Thyroid gland (tissue), 4 donors: ENCODE measurements around the gene PPP1R12B. TPM values are rescaled to one million over a fixed set of nuclear protein-coding genes. Genes with fewer than 3 reads are reported as not detected.
"Not testable (repeated sequence)": the region's sequence is repeated elsewhere in the genome, so short reads cannot be mapped to it uniquely, and the experiment has no call there.

Experiments used
- DNase-seq, 2 donors: peaks; one replicate each; pipeline ENCODE4 v3.0.0-alpha.2; 2019
- H3K27ac ChIP-seq, 3 donors: fragments of 200-600 bp; sonication (generic); 1 replicate in 2 of 3; 2 replicates in 1 of 3; pipeline ENCODE4 v1.5.1; 2016 to 2019; ENCODE audit warnings: mild to moderate bottlenecking in 1 of 3, moderate library complexity in 1 of 3
- H3K27me3 ChIP-seq: fragments of 200-600 bp; sonication (generic); one replicate; pipeline ENCODE4 v1.5.1; 2019
- H3K36me3 ChIP-seq, 2 donors: fragments of 200-600 bp; sonication (generic); one replicate each; pipeline ENCODE4 v1.5.1; 2016 to 2019
- H3K4me1 ChIP-seq, 2 donors: fragments of 200-600 bp; sonication (generic); one replicate each; pipeline ENCODE4 v1.5.1; 2017 to 2019
- H3K4me3 ChIP-seq, 3 donors: fragments of 200-600 bp; sonication (generic); replicated peaks in 1 of 3; 1 replicate in 2 of 3; 2 replicates in 1 of 3; pipeline ENCODE4 v1.5.1; 2016; ENCODE audit warnings: mild to moderate bottlenecking in 1 of 3
- H3K9me3 ChIP-seq: fragments of 200-600 bp; sonication (generic); one replicate; pipeline ENCODE4 v1.5.1; 2017
- POLR2A ChIP-seq, 2 donors: fragments of 450-650 bp; IDR thresholded peaks; one replicate each; pipeline ENCODE4 v1.6.1; 2017; ENCODE audit warnings: antibody characterized with exemption in 2 of 2, mild to moderate bottlenecking in 2 of 2, moderate library complexity in 1 of 2
- WGBS, 2 donors: methylation state at CpG; one replicate each; pipeline ENCODE4 v1.1.5; 2017; 5-methylcytosine and 5-hydroxymethylcytosine counted together
- intact Hi-C: fragments of 100-400 bp; cut with DNase I; formaldehyde crosslinking; loops from one replicate; pipeline ENCODE4 v1.15.1; 2023
- total RNA-seq, 4 donors: library from RNA; depleted of rRNA; stranded (reverse); fragments of >200 nt; gene quantifications; one replicate each; pipeline ENCODE4 v1.2.3, GENCODE V29; 2016
- TF ChIP-seq, protein P1 (sequence below), 6 experiments: fragments of 200-600 bp in 3 of 6; fragments of 450-650 bp in 3 of 6; sonication (generic) in 3 of 6; IDR thresholded peaks; one replicate each; pipeline ENCODE4 v1.5.1; 2016 to 2019; ENCODE audit warnings: antibody characterized with exemption in 6 of 6, mild to moderate bottlenecking in 2 of 6, inconsistent platforms in 1 of 6, moderate library complexity in 1 of 6

The PPP1R12B gene
- total RNA-seq, 4 donors from 2014 or later, result 34.9 to 48.5 (median 41.3) TPM

DNA sequence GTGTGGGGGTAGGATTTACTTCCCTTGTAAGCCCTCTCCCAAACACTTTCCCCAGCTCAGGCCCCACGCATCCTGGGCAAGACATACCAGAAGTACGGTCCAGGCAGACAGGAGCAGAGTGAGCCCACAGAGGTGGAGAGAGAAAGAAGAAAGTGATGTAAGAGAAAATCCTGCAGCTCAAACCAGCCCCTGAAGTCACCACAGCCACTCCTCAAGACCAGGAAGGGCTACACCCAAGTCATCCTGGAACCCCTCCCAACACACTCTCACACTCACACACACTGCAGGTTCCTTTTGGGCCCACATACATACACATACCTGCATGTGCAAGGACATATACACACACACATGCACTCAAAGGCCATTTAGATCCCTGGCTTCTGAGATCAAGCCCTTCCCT is 254.9 kb downstream of the PPP1R12B start:
- 91 to 100% methylated on average over 2 of the region's 2 CpGs for WGBS, 2 donors

DNA sequence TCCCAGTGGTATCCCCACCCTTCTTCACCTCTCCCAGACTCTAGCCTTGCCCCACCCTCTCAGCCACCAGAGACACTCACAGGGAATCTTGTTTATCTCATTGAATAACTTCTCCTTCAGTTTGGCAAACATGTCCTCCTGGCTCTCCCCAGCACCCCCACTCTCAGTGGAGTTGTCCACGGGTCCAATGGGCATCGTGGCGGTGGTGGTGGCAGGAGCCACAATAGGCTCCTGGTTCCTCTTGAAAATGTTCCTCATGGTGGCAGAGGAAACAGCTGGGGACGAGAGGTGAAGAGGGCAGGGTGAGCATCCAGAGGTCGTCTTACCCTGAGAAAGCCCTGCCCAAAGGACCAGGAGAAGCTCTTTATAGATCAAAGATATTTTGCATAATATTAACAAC is 257.0 kb downstream of the PPP1R12B start:
- Histone ChIP-seq H3K4me3 (no peak overlapping the region), H3K27me3 (no peaks in the 10 kb centered on the region), H3K27ac (no peak overlapping the region), H3K36me3 (no peaks in the 10 kb centered on the region), H3K9me3 (no peaks in the 10 kb centered on the region), H3K4me1 (no peaks in the 10 kb centered on the region)
- no peak for DNase-seq
- TF ChIP-seq, protein P1, sequence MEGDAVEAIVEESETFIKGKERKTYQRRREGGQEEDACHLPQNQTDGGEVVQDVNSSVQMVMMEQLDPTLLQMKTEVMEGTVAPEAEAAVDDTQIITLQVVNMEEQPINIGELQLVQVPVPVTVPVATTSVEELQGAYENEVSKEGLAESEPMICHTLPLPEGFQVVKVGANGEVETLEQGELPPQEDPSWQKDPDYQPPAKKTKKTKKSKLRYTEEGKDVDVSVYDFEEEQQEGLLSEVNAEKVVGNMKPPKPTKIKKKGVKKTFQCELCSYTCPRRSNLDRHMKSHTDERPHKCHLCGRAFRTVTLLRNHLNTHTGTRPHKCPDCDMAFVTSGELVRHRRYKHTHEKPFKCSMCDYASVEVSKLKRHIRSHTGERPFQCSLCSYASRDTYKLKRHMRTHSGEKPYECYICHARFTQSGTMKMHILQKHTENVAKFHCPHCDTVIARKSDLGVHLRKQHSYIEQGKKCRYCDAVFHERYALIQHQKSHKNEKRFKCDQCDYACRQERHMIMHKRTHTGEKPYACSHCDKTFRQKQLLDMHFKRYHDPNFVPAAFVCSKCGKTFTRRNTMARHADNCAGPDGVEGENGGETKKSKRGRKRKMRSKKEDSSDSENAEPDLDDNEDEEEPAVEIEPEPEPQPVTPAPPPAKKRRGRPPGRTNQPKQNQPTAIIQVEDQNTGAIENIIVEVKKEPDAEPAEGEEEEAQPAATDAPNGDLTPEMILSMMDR (IDR thresholded peaks at IDR 0.05), result no peak
- no peak for TF ChIP-seq POLR2A (IDR thresholded peaks at IDR 0.05)
- intact Hi-C loops, result loop anchor here (10.0 kb wide), 1 partner anchor 111 kb away; no protein-coding TSS in a partner anchor
- 89 to 94% methylated on average over 5 of the region's 5 CpGs for WGBS, 2 donors

More for the DNA sequence above, 254.9 kb downstream of the PPP1R12B start:
- DNase-seq, result no peak
- no peak overlapping the region for H3K4me3 ChIP-seq
- no peaks in the 10 kb centered on the region for H3K9me3 ChIP-seq
- TF ChIP-seq, protein P1 (IDR thresholded peaks at IDR 0.05), result no peak
- no peak for TF ChIP-seq POLR2A (IDR thresholded peaks at IDR 0.05)
- H3K27ac ChIP-seq, result no peak overlapping the region
- peaks cover 0 to 5% of the 10 kb centered on the region in 2 donors for H3K4me1 ChIP-seq
- no peaks in the 10 kb centered on the region for H3K27me3 ChIP-seq
- intact Hi-C loops, result loop anchor here (10.0 kb wide), 1 partner anchor 109 kb away; no protein-coding TSS in a partner anchor
- no peaks in the 10 kb centered on the region for H3K36me3 ChIP-seq

DNA sequence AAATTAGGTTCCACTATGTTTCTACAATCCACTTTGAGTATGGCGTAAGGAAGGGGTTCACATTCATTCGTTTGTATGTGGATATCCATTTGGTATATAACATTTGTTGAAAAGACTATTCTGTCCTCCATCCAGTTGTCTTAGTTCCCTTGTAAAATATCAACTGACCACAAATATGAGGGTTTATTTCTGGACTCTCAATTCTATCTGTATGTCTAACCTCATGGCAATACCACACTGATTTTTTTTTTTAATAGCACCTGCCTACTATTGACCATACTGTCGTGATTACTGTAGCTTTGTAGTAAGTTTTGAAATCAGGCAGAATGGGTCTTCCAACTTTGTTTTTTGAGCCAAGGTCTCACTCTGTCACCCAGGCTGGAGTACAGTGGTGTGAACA is 263.5 kb downstream of the PPP1R12B start:
- H3K27ac ChIP-seq, H3K27me3 ChIP-seq, H3K4me3 ChIP-seq, DNase-seq, H3K9me3 ChIP-seq, H3K4me1 ChIP-seq, H3K36me3 ChIP-seq, intact Hi-C loops: not testable (repeated sequence)
- 97 to 98% methylated on average over 3 of the region's 3 CpGs for WGBS, 2 donors

DNA sequence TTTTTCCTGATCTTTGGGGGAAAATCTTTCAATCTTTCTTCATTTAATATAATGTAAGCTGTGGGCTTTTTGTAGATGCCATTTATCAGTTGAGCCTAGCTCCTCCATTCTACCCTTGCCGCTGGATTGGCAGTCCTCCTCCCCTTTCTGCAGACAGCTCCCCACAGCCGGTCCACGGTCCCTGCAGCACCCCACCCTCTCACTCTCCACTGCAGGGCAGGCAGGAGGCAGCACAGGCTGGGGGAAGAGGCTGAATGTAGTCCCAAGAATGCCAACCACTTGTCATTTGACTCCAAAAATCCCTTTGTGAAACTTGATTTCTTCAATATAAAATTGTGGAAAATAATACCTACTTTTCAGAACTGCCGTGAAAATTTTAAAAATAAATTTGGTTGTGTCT is 265.1 kb downstream of the PPP1R12B start:
- no peak overlapping the region for H3K4me3 ChIP-seq
- intact Hi-C loops, result no loop called here
- no peaks in the 10 kb centered on the region for H3K27me3 ChIP-seq
- H3K27ac ChIP-seq, result no peak overlapping the region
- no peak for DNase-seq
- no peaks in the 10 kb centered on the region for H3K9me3 ChIP-seq
- no peaks in the 10 kb centered on the region for H3K36me3 ChIP-seq
- H3K4me1 ChIP-seq, result peaks cover 0 to 8% of the 10 kb centered on the region in 2 donors
- WGBS, 2 donors, result 88 to 96% methylated on average over 4 of the region's 4 CpGs
- TF ChIP-seq, protein P1 (IDR thresholded peaks at IDR 0.05), result no peak

DNA sequence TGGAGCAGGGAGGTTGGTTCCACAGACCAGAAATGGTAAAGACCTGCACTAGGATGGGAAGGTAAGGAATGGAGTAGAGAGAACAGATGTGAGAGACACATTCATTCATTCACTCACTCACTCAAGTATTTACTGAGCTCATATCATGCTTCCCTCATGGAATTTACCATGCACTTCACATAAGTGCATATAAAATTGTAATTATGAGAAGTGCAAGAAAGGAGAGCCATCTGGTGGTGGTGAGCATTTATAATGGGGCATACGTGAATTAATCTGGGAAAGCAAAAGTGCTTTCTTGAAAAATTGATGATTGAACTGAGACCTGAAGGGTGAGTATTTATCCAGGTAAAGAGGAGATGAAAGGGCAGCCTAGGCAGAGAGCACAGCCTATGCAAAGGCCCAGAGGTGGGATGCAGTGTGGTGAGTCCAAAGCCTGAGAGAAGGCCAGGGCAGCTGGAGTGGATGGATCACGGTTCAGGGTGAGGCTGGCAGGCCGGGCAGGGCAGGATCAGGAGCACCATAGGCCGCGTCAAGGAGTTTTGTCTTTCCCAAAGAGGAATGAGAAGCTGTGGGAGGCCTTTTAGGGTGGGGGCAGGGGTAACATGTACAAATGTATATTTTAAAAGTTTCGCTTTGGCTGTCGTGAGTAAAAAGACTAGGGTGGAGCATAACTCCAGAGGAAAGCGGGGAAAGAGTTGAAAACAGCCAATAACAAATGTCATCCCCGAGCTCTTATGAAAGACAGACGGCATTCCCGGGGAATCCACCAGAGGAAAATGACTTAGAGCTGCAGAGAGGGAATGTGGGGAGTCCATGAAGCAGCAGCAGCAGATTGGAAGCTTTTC is 266.1 kb downstream of the PPP1R12B start:
- DNase-seq, intact Hi-C loops, H3K36me3 ChIP-seq, H3K27me3 ChIP-seq, H3K27ac ChIP-seq, H3K9me3 ChIP-seq, H3K4me1 ChIP-seq, H3K4me3 ChIP-seq: not testable (repeated sequence)
- WGBS, 2 donors, result 87 to 89% methylated on average over 11 of the region's 11 CpGs

DNA sequence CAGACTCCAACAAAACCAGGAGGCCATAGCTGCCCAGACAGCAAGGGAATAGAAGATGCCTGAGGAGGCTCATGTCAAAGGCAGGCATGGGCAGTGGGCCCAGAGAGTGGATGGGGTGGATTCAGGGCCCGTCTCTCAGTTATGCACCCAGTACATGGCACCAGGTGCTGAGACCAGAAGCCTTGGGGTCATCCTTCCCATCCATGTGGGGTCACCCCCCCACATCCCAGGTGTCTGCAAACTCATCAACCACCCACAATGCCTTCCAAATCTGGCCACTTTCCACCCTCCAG is 266.7 kb downstream of the PPP1R12B start:
- H3K4me3 ChIP-seq, intact Hi-C loops, DNase-seq, H3K36me3 ChIP-seq, H3K27ac ChIP-seq, H3K4me1 ChIP-seq, H3K9me3 ChIP-seq, H3K27me3 ChIP-seq: not testable (repeated sequence)
- WGBS, 2 donors, result 57 to 86% methylated on average over 1 of the region's 1 CpG
